NCI-H2107 (cell line): ENCODE data around the gene GPX1.
"Not testable (repeated sequence)": the region's sequence is repeated elsewhere in the genome, so short reads cannot be mapped to it uniquely, and the experiment has no call there.

Experiments
- DNase-seq: peaks from one replicate; lab custom pipeline; 2025; lab: John Stamatoyannopoulos, UW

The GPX1 gene

DNA sequence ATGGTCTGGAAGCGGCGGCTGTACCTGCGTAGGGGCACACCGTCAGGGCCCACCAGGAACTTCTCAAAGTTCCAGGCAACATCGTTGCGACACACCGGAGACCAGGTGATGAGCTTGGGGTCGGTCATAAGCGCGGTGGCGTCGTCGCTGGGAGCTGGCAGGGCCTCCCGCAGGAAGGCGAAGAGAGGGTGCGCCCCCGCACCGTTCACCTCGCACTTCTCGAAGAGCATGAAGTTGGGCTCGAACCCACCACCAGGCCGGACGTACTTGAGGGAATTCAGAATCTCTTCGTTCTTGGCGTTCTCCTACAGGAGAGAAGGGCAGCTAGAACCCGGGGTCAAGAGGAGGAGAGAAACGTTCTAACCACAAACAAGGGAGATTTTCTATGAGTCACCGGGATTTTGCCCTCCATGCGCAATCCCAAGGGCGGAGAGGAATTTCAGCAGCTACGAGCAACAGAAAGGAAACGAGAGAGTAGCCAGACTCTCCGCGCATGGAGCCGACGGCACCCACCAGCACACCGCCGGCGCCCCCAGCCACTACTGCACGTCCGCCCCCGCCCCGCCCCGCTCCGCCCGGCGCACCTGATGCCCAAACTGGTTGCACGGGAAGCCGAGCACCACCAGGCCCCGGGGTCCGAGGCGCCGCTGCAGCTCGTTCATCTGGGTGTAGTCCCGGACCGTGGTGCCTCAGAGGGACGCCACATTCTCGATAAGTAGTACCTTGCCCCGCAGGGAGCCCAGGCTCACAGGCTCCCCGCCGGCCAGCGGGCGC is 523 bp downstream of the GPX1 start:
- not testable (repeated sequence) for DNase-seq

DNA sequence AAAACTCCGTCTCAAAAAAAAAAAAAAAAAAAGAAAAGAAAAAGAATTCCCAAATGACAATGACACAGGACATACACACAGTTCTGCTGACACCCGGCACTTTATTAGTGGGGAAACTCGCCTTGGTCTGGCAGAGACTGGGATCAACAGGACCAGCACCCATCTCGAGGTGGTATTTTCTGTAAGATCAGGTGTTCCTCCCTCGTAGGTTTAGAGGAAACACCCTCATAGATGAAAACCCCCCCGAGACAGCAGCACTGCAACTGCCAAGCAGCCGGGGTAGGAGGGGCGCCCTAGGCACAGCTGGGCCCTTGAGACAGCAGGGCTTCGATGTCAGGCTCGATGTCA is 1.1 kb downstream of the GPX1 start:
- DNase-seq, result not testable (repeated sequence)

DNA sequence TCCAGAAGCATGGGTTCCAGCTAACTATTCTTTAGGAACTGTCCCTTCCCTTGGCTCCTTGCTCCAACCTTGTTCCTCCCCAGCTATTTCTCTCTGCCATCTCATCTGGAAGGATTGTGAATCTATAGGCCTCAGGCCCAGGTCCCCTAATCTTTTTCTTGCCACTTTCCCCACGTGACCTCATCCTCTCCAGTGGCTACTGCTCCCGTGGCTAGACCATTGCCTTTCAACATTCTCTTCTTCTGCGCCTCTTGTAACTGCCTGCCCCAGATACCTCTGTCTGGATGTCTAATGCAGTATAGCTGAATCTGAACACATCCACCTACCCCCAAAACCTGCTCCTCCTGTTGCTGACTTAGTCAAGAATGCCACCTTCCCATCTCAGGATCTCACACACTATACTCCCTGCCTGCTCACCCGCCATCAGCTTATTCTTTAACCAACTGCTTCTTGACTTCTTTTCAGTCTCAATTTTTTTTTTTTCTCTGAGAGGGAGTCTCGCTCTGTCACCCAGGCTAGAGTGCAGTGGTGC is 5.2 kb downstream of the GPX1 start:
- DNase-seq, result no peak

DNA sequence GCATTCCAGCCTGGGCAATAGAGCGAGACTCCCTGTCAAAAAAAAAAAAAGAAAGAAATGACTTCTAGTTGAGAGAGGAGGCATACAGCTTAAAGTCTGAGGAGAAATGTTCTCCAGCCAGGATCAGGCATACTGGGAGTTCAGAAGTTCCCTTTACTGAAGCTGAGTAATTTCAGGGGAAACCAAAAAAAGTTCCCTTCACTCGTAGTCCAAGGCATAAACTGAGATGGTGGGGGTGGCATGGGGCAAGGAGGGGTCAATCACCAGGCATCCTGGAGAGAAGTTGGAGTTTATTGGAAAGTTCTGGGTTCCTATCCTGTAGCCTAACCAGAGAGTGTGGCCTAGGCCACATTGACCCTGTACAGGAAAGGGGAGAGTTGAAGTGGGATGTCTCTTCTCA is 5.9 kb downstream of the GPX1 start:
- DNase-seq, result no peak

DNA sequence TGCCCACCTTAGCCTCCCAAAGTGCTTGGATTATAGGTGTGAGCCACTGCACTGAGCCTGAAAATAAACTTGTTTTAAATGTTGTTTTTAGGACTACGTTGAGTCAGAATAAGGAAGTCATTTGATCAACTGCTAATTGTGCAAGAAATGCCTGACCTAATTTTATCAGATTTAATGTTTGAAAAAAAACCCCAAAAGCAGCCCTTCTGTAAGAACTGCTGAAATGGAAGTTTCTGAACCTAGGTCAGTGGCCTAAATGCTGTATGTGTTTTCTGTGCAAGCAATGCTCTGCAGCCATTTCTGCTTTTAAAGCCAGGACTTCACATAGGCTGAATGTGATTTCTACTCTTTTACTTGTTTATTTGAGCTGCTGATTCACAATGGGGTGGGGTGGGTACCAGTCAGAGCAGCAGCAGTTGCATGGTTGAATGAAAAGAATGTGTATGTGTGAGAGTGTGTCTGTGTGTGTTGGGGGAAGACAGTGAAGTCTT is 6.6 kb downstream of the GPX1 start:
- no peak for DNase-seq

DNA sequence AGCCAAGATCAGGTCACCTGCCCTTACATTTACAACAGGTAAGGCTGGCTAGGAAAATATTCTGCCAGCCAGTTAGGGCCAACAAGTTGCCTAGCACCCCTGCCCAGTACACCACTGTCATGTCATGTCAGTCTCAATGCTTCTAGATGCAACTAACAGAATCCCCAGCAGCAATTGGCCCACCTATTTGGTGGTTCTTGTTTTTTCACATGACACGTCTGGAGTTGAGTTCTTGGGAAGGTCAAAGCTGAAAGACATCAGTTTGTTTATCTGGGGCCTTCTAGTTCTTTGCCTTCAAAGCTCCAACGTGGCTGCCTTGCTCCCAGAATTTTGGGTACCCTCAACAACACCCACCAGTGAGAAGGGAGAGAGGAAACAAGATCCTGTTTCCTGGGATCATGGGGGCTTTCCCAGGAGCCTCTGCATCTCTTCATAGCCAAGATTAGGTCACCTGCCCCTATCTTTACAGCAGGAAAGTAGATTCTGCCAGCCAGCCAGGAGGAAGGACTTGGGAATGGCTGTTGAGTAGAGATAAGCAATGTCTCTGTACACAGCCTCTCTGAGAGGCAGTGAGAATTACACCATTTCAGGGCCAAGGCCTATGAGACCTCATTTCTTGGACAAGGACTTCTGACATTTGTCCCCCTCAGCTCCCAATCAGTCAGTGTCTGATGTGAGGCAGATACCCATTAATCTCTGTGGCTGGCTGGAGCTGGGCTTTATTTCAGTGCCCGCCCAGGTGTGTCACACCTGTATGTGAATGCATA is 8.6 kb downstream of the GPX1 start:
- DNase-seq, result no peak

DNA sequence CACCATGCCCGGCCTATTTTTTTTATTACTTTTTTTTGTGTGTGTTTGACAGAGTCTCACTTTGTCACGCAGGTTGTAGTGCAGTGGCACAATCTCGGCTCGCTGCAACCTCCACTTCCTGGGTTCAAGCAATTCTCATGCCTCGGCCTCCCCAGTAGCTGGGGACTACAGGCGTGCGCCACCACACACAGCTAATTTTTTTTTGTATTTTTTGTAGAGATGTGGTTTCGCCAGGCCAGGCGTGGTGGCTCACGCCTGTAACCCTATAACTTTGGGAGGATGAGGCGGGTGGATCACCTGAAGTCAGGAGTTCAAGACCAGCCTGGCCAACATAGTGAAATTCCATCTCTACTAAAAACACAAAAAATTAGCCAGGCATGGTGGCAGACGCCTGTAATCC is 9.8 kb downstream of the GPX1 start:
- not testable (repeated sequence) for DNase-seq

DNA sequence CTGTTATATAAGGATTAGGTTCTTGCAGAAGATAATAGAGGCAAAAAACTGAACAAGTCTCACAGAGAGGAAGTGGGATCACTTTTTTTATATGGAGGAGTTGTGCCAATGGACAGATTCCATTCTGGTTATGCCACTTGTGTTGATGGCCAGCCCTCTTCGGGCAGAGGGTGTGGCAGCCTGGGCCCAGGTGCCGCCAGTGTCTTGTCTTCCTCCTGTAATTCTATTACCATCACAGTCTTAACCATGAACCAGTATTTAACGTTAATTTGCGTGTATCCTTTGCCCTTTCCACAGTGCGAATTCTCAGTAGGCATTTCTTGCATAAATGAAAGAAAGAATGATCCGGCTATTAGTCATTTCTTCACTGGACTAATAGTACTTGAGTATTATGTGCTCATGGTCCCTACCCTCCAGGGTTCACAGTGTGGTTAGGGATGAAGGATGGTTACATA is 11.3 kb downstream of the GPX1 start:
- DNase-seq, result no peak

DNA sequence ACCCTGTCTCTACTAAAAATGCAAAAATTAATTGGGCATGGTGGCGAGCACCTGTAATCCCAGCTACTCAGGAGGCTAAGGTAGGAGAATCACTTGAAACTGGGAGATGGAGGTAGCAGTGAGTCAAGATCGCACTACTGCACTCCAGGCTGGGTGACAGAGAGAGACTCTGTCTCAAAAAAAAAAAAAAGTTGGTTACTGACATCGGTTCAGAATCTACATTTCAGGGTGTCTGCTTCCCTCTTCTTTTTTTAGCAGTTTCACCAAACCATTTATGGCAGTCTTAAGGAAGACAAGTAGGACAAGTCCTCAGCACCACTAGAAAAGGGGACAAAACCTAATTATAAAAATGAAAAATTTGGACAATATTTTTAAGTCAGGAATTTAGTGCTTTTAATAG is 15.0 kb downstream of the GPX1 start:
- DNase-seq, result no peak

DNA sequence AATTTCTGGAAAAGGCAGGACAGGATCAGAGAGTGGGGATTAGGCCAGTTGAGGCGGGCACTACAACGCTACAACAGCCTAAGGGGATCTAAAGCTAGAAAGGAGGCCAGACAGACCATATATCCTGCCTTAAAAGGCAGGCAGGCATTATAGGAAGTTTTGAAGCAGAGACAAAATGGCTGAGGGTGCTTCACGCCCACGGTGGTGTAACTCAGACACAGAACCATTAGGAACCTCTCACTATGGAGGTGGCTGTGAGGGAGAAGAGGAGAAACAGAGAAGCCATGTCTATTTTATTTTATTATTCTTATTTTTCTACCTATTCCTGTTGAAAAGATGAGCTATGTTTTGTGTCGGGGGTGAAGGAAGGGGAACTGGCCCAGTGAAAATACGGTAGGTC is 16.2 kb downstream of the GPX1 start:
- DNase-seq, result no peak

DNA sequence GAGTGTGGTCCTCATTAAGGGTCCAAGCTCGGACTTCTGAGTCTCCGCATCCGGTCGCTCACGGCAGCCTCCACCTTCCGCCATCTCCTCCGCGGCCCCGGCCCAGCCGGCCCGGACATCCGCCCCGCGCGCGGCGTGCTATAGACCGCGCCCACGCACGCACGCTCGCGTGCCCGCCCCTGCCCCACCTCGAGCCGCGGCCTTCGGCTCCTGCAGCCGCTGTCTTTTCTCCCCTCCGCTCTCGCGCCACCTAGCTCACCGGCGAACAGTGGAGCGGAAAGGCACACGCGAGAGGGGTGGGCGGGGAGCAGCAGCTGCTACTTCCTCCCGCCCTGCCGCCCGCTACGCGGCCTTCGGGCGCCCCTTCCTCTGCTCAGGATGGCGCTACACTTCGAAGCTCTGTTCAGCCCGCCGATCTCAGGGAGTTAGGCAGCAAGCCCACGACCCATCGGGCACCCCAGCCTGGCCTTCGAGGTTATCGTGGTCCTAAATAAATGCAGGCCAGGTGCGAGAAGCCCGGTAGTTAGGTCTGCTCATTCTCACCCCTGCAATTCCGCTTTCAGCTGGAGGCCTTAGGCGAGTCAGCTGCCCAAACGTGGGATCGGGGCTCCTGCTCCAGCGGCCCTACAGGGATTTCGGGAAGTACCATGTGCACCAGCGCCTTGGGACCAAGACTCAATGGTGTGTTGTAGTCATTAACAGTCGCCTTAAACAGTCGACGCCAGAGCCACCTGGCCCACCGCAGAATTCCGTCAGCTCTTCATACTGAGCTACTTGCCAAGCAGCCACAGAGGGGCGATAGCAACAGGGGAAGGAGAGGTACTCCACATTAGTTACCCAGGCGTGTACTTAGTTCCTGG is 18.0 kb downstream of the GPX1 start, which contains the start of gene USP4:
USP4 (minus strand) TSS at position 113 of the 860 bp plus-strand sequence; CDS start at position 84, 29 bp downstream.
- DNase-seq, result peak; percentile 69

DNA sequence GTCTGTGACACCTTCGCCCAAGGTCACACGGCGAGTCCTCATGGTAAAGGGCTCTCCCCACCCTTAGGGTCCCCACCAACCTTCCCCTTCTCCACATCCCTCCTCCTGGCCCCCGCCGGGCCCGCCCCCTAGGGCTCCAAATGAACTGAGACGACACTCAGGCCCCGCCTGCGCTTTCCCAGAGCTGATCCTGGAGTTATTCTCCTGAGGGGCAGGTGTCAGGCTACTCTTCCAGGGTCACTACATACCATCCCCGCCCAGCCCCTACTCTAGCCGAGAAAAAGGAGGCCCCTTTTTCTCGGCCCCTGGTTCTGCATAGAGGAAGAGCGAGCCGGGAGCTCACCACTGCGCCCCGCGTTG is 18.6 kb downstream of the GPX1 start:
- no peak for DNase-seq

DNA sequence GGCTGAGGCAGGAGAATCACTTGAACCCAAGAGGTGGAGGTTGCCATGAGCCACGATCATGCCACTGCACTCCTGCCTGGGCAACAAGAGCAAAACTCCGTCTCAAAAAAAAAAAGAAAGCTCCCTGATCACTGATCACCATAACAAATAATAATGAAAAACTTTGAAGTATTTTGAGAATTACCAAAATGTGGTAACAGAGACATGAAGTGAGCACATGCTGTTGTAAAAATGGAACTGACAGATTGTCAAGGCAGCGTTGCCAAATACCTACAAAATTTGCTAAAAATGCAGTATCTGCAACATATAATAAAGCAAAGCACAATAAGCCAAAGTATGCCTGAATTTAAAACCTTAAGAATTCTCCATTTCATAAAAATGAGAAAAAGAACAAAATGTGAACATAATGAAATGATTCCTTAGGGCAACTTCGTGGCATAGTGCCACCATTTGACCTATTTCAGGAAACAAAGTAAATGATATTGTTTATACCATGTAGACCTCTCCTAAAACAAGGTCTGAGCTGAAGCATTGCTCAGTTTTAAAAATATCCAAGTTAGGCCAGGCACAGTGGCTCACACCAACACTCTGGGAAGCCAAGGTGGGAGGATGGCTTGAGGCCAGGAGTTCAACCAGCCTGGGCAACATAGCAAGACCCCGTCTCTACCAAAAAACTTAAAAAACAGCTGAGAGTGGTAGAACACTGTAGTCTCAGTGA is 24.1 kb downstream of the GPX1 start:
- no peak for DNase-seq

DNA sequence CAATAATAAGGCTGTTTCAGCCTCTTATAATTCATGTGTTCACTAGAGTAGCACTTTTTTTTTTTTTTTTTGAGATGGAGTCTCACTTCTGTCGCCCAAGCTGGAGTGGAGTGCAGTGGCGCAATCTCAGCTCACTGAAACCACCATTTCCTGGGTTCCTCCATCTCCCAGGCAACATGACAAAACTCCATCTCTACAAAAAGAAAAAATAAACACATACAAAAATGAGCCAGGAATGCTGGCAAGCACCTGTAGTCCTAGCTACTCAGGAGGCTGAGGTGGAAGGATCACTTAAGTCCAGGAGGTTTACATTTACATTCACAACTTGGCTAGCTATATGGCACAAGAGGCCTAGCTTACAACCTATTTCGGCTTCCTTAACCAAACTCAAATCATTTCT is 25.1 kb downstream of the GPX1 start:
- no peak for DNase-seq

DNA sequence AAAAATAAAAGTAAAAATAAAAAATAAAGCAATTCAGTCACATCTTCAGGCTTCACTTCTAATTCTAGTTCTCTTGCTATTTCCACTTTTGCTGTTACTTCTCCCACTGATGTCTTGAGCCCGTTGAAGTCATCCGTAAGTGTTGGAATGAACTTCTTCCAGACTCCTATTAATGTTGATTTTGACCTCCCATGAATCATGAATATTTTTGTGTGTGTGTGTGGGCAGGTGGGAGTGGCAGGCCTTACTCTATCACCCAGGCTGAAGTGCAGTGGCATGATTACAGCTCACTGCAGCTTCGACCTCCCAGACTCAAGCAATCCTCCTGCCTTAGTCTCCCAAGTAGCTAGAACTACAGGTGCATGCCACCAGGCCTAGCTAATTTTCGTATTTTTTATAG is 29.0 kb downstream of the GPX1 start:
- no peak for DNase-seq

DNA sequence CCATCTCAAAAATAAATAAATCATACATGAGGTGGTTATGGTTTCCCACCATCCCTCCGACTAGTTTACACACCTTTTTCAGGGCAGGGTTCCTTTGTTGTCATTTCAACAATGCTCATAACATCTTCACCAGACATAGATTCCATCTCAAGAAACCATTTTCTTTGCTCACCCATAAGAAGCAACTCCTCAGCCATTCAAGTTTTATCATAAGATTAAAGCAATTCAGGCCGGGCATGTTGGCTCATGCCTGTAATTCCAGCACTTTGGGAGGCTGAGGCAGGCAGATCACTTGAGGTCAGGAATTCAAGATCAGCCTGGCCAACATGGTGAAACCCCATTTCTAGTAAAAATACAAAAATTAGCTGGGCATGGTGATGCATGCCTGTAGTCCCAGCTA is 29.8 kb downstream of the GPX1 start:
- DNase-seq, result not testable (repeated sequence)

DNA sequence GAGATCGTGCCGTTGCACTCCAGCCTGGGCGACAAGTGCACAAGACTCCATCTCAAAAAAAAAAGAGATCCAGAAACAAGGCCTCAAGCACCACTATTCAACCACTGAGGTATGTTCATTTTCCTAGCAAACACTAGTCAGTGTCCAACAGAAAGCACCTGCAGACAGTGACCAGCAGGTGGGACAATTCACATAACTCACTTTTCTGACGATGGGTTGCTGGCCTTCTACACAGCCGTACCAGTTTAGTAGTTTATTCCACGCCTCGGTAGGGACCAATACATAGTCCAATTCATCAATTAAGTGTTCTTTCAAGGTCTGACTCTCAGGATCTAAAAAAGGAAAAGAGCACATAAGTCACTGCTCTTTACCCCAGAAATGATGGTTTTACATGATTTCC is 30.7 kb downstream of the GPX1 start:
- no peak for DNase-seq

DNA sequence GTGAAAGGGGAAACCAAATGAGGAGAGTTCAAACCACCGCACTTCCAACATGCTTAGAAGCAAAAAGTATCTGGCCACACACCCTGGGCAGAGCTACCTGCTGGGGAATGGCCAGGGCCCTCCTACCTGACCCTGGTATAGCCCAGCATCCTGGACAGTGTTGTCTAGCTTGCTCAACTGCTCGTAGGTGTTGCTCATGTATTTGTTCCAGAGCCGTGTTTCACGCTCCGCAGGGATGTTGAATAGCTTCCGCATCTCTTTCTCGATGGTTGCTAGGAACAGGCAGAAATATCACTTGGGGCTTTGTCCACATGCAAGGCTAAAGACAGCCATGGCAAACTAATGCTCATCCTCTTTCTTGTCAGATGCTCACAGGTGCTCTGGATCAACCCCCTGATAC is 33.4 kb downstream of the GPX1 start:
- no peak for DNase-seq

DNA sequence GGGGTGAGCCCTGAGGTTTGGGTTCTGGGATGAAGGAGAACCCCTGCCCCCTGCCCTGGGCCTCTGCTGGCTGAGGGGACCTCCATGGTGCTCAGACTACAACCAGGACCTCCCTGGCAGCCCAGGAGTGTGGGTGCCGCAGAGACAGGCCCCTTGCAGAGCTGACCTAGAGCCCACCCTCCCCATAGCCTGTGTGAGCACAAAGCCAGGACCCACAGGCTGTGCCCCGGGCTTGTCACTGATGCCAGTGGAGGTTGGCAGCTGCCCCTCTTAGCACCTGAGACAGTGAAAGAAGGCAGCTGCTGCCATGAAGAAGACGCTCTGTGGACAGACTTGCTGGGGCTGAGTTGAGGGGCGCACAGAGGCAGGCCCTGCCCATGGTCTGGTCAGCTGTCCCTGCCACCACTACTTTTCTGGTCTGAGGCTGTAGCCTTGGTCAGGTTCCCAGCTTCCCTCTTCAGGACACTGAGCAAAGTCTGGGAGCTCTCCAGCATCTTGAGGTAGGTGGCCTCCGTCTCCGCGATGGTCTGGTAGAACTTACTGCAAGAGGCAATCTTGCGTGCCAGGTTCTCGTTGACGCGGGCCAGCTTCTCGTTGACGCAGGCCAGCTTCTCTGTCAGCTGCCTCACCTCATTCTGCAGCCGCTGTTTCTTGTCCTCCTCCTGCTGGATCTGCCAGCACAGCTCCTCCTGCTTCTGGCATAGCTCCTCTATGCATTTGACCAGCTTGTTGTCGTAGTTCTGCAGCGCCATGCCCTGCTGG is 41.3 kb downstream of the GPX1 start:
- DNase-seq, result no peak

DNA sequence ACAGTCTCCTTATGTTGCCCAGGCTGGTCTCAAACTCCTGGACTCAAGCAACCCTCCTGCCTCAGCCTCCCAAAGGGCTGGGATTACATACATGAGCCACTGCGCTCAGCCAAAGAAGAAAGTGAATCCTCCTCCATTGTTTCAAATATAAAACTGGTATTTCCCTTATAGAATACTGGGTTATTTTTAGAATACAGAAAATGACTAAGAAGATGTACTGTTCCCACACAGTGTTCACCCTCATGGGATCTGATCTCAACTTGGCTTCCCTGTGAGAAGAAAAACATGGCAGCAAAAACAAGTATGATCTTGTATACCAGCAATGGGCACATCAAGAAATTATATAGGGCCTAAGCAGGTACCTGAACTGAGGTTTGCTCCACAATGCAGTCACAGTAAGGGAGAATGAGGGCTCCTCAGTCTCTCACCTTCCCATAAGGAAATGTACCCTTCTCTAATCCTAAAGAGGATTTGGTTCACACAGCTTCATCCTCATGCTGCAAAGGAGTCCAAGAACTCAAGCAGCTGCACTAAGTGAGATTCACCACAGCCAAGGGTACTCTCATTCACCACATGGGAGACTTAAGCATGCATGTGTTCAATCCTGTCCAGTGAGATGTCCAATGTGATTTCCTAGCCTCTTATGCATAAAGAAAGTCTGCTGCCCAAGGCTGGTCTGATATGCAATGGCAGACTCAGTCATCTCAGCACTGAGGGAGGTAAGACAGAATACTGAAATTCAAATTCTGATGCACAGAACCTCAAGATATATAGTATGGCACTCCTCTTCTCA is 44.1 kb downstream of the GPX1 start:
- DNase-seq, result no peak
